Measurements from ENCODE around the gene B3GNT7. TPM values are rescaled to one million over a fixed set of nuclear protein-coding genes. Genes with fewer than 3 reads are reported as not detected.

B3GNT7 gene
- total and polyA plus RNA-seq, 2 of the 4 experiments (the other 2 are of a cell fraction), result under 0.01 to 0.03 TPM

DNA sequence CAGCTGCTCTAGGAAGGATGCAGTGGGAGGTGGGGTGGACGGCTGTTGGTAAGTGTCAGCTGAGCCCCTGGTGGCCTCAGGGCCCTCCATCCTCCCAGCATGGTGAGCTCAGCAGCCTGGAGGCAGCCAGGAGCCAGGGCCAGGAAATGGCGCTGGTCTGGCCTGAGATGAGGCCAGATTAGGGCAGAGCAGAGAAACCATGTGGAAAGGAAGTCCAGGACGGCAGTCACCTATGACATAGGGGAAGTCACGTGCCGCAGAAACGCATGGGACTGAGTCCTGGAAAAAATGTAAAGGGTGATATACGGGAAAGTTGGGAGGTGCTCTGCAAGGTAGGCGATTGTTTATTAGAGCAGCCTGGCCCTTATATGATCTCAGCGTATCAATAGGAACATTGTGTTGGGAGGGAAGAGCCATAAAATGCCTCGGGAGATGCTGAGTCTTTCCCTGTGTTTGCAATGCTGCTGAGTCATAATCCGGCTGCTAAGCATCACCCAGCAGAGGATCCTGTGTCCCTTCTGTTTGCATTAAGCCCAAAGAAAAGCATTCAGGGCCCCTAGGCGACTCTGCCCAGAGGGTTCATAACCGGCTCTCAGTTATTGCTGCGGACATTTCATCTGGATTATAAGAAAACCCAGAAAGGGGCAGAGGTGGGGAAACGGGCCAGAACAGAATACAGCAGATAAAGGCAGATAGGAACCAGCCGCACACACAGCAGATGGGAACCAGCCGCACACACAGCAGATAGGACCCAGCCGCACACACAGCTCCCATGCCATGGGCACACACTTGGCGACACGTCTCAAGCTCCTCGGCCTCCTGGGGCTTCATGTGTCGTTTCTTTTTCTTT lies 30.3 kb upstream of the B3GNT7 start:
- peak overlapping the region; percentile 87 for H3K27ac ChIP-seq (ENCODE audit: insufficient read depth, low read length)
- H2BK120ac ChIP-seq (ENCODE audit: low read depth, low read length), result peak overlapping the region; percentile 94
- peak overlapping the region; percentile 53; the same call in 2 of the 3 replicates for H2BK15ac ChIP-seq (ENCODE audit: low read depth, low read length)
- no peaks in the 10 kb centered on the region for H4K20me1 ChIP-seq (ENCODE audit: insufficient read depth, low read length)
- peak overlapping the region; percentile 84 for H2BK5ac ChIP-seq (ENCODE audit: low read depth, low read length, poor library complexity, severe bottlenecking)
- peak overlapping the region; percentile 65 for H2AK9ac ChIP-seq (replicated peaks; ENCODE audit: low read depth, low read length, poor library complexity)
- intact Hi-C loops (cut with micrococcal nuclease), result no loop called here
- peak overlapping the region; percentile 40; the same call in 1 of the 2 replicates for H2AK5ac ChIP-seq (ENCODE audit: low read depth, low read length)
- ChIA-PET CTCF (no interaction called here), POLR2A (ENCODE audit: unreplicated experiment) (no interaction called here)
- WGBS, 2 experiments (ENCODE audit: extremely low coverage in 2 of 2, insufficient read length in 1 of 2), result 63% methylated on average over 20 of the region's 22 CpGs; no CpG with 5 or more reads in 1 of the 2 experiments
- no TSS peak for BruUV-seq (replicated peaks)
- H4K8ac ChIP-seq (ENCODE audit: low read depth in 2 of 2, low read length in 2 of 2), result peak overlapping the region; percentile 39 to 88
- peak overlapping the region; percentile 86 for H2BK20ac ChIP-seq (ENCODE audit: low read depth, low read length)
- peak overlapping the region; percentile 31; the same call in 1 of the 2 replicates for H3K23ac ChIP-seq (ENCODE audit: low read depth, low read length)
- peak overlapping the region; percentile 81 for H4K91ac ChIP-seq (ENCODE audit: insufficient read depth, low read depth, low read length)
- DNase-seq (peak; percentile 89), ATAC-seq (ENCODE audit: low read depth) (peak; percentile 96)
- H3K79me1 ChIP-seq (ENCODE audit: low read depth in 1 of 2, low read length in 2 of 2), result no peaks in the 10 kb centered on the region
- dilution Hi-C loops (cut with HindIII; ENCODE audit: low sequenced_read_pairs, unreplicated experiment), result no loop called here
- peak overlapping the region; percentile 57 for H4K5ac ChIP-seq (ENCODE audit: low read depth, low read length)
- no peak overlapping the region; the same call in 1 of the 2 replicates for H3K56ac ChIP-seq (ENCODE audit: extremely low read depth, insufficient read depth, low read length)
- H3K9ac ChIP-seq (ENCODE audit: low read depth, low read length), result no peak overlapping the region
- H3K4ac ChIP-seq (ENCODE audit: low read depth, low read length), result peak overlapping the region; percentile 88
- peaks cover 5% of the 10 kb centered on the region; the same call in 1 of the 2 replicates for H3K9me1 ChIP-seq (ENCODE audit: insufficient read depth, low read length)
- 0 out of 2 replicates have a peak overlapping the region, but pooled peaks have one; percentile 0 for H3K4me2 ChIP-seq (ENCODE audit: low read depth, low read length)
- H3K4me1 ChIP-seq (ENCODE audit: control insufficient read depth, insufficient read depth, low read length), result peaks cover 11% of the 10 kb centered on the region
- no peak overlapping the region for H3K4me3 ChIP-seq (ENCODE audit: insufficient read depth, low read depth, low read length)
- in situ Hi-C loops (cut with MboI; ENCODE audit: low sequenced_read_pairs), result no loop called here
- H3K36me3 ChIP-seq (ENCODE audit: control insufficient read depth, insufficient read depth, low read length), result peaks cover 6% of the 10 kb centered on the region; the same call in 1 of the 2 replicates
- H2AFZ ChIP-seq (replicated peaks; ENCODE audit: low read length, poor library complexity), result peak overlapping the region; percentile 91
- no peaks in the 10 kb centered on the region for H3K27me3 ChIP-seq (ENCODE audit: control insufficient read depth, insufficient read depth, low read length)
- peak overlapping the region; percentile 71 for H3K18ac ChIP-seq (ENCODE audit: low read depth, low read length)
- peak overlapping the region; percentile 59 for H3K14ac ChIP-seq (replicated peaks; ENCODE audit: low read depth, low read length)
- no peaks in the 10 kb centered on the region for H3K9me3 ChIP-seq (ENCODE audit: control insufficient read depth, insufficient read depth, low read length)
- TF ChIP-seq, protein P1, sequence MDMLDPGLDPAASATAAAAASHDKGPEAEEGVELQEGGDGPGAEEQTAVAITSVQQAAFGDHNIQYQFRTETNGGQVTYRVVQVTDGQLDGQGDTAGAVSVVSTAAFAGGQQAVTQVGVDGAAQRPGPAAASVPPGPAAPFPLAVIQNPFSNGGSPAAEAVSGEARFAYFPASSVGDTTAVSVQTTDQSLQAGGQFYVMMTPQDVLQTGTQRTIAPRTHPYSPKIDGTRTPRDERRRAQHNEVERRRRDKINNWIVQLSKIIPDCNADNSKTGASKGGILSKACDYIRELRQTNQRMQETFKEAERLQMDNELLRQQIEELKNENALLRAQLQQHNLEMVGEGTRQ (IDR thresholded peaks at IDR 0.05; ENCODE audit: low read depth, low read length), result peak; percentile 39
- TF ChIP-seq POLR2A (IDR thresholded peaks at IDR 0.05; ENCODE audit: low read depth, low read length), result no peak
- TF ChIP-seq, protein P2, sequence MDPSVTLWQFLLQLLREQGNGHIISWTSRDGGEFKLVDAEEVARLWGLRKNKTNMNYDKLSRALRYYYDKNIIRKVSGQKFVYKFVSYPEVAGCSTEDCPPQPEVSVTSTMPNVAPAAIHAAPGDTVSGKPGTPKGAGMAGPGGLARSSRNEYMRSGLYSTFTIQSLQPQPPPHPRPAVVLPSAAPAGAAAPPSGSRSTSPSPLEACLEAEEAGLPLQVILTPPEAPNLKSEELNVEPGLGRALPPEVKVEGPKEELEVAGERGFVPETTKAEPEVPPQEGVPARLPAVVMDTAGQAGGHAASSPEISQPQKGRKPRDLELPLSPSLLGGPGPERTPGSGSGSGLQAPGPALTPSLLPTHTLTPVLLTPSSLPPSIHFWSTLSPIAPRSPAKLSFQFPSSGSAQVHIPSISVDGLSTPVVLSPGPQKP (IDR thresholded peaks at IDR 0.05; ENCODE audit: borderline replicate concordance, low read depth, low read length), result no peak
- TF ChIP-seq NFE2L2 (IDR thresholded peaks at IDR 0.05; ENCODE audit: low read depth, low read length), result peak; percentile 91
- TF ChIP-seq FOS (IDR thresholded peaks at IDR 0.05; ENCODE audit: low read depth, low read length), result peak; percentile 48
- peak; percentile 73 for TF ChIP-seq MAFK (IDR thresholded peaks at IDR 0.05; ENCODE audit: low read depth, low read length)
- TF ChIP-seq MXI1 (IDR thresholded peaks at IDR 0.05; ENCODE audit: borderline replicate concordance, low read depth, low read length), result no peak; the same call in 1 of the 2 replicates
- no peak for TF ChIP-seq RCOR1 (IDR thresholded peaks at IDR 0.05; ENCODE audit: insufficient replicate concordance, low read length)
- TF ChIP-seq CEBPB (IDR thresholded peaks at IDR 0.05; ENCODE audit: low read depth, low read length), result peak; percentile 63
- no peak; the same call in 1 of the 2 replicates for TF ChIP-seq RAD21 (IDR thresholded peaks at IDR 0.05; ENCODE audit: low read length)
- TF ChIP-seq, protein P3, sequence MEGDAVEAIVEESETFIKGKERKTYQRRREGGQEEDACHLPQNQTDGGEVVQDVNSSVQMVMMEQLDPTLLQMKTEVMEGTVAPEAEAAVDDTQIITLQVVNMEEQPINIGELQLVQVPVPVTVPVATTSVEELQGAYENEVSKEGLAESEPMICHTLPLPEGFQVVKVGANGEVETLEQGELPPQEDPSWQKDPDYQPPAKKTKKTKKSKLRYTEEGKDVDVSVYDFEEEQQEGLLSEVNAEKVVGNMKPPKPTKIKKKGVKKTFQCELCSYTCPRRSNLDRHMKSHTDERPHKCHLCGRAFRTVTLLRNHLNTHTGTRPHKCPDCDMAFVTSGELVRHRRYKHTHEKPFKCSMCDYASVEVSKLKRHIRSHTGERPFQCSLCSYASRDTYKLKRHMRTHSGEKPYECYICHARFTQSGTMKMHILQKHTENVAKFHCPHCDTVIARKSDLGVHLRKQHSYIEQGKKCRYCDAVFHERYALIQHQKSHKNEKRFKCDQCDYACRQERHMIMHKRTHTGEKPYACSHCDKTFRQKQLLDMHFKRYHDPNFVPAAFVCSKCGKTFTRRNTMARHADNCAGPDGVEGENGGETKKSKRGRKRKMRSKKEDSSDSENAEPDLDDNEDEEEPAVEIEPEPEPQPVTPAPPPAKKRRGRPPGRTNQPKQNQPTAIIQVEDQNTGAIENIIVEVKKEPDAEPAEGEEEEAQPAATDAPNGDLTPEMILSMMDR (conservative IDR thresholded peaks at IDR 0.05; ENCODE audit: low read depth, low read length), result no peak
- TF ChIP-seq RFX5 (IDR thresholded peaks at IDR 0.05; ENCODE audit: low read depth, low read length), result no peak
- TF ChIP-seq MAZ (IDR thresholded peaks at IDR 0.05; ENCODE audit: borderline replicate concordance, low read depth, low read length), result no peak

Measured in IMR-90 (cell line).